Muscle layer of colon (tissue), 2 donors: Measurements from ENCODE around the gene CCDC32.

ENCODE experiments used
- H3K27ac ChIP-seq: one replicate; pipeline ENCODE4 v1.7.0; 2013; ENCODE audit warnings: low read depth, mild to moderate bottlenecking, low read length, moderate library complexity
- H3K27me3 ChIP-seq, 2 donors: one replicate each; pipeline ENCODE4 v1.7.0; 2013; ENCODE audit warnings: low read length in 2 of 2, mild to moderate bottlenecking in 2 of 2; ENCODE audit not compliant: insufficient read depth in 2 of 2, control insufficient read depth in 1 of 2
- H3K36me3 ChIP-seq: one replicate; pipeline ENCODE4 v1.7.0; 2013; ENCODE audit warnings: mild to moderate bottlenecking, low read length; ENCODE audit not compliant: insufficient read depth
- H3K4me1 ChIP-seq: one replicate; pipeline ENCODE4 v1.7.0; 2013; ENCODE audit warnings: mild to moderate bottlenecking, low read length; ENCODE audit not compliant: insufficient read depth
- H3K4me3 ChIP-seq, 2 donors: one replicate each; pipeline ENCODE4 v1.7.0; 2013; ENCODE audit warnings: low read length in 2 of 2, low read depth in 1 of 2, mild to moderate bottlenecking in 1 of 2, moderate library complexity in 1 of 2
- H3K9ac ChIP-seq: one replicate; pipeline ENCODE4 v1.7.0; 2013; ENCODE audit warnings: low read length
- H3K9me3 ChIP-seq: one replicate; pipeline ENCODE4 v1.7.0; 2013; ENCODE audit warnings: mild to moderate bottlenecking, low read length
- donor health status: abdominal sarcoma.
- donor health status: Adenocarcinoma of cecum.

The CCDC32 gene

DNA sequence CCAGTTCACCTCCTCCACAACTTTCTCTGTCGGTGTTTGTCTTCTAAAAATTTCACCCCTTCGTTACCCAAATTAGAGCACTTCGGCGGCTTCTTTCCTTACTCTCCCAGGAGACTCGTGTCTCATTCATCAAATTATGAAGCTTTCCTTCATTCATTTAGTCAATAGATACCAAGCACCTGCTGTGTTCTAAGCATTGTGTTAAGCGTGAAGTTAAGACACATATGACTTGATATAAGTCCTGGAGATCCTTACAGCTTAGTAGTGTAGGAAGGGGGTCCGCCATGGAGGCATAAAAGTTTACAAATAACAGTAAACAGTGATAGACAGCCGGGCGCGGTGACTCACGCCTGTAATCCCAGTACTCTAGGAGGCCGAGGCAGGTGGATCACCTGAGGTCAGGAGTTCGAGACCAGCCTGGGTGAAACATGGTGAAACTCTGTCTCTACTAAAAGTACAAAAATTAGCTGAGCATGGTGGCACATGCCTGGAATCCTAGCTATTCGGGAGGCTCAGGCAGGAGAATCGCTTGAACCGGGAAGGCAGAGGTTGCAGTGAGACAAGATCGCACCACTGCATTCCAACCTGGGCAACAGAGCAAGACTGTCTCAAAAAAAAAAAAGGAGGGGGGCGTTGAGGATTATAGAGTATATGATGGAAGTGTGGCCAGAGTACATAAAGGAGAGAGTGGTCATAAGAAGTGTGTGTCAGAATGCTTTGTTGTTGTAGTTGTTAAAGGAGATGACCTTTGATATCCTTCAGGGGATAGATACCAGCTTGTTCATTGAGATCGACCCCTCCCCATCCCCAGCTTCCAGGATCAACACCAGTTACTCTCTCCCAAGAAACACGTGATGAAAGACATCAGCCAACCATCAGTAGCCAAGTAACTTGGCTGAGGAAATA is 744 bp upstream of the CCDC32 start:
- H3K27me3 ChIP-seq = no peaks in the 10 kb centered on the region
- no peaks in the 10 kb centered on the region for H3K9me3 ChIP-seq
- peak overlapping the region; percentile 75 to 79 for H3K4me3 ChIP-seq
- H3K9ac ChIP-seq = peak overlapping the region; percentile 66
- peak overlapping the region; percentile 15 for H3K27ac ChIP-seq
- no peaks in the 10 kb centered on the region for H3K36me3 ChIP-seq
- H3K4me1 ChIP-seq = peaks cover 8% of the 10 kb centered on the region

DNA sequence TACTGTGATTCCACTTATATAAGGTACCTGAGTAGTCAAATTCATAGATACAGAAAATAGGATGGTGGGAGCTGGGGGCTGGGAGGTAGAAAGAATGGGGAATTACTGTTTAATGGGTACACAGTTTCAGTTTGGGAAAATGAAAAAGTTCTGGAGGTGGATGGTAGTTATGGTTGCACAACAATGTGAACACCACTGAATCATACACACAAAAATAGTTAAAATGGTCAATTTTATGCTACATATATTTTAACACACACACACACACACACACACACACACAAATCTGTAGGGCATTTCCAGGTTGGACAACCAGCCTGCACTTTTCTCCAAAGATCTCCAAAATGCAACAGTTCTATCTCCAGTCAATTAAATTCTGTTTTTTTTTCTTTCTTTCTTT is 1.4 kb downstream of the CCDC32 start:
- Histone ChIP-seq H3K27me3 (no peaks in the 10 kb centered on the region), H3K9ac (no peak overlapping the region), H3K4me1 (no peaks in the 10 kb centered on the region), H3K9me3 (no peaks in the 10 kb centered on the region), H3K27ac (no peak overlapping the region), H3K4me3 (no peak overlapping the region), H3K36me3 (no peaks in the 10 kb centered on the region)

DNA sequence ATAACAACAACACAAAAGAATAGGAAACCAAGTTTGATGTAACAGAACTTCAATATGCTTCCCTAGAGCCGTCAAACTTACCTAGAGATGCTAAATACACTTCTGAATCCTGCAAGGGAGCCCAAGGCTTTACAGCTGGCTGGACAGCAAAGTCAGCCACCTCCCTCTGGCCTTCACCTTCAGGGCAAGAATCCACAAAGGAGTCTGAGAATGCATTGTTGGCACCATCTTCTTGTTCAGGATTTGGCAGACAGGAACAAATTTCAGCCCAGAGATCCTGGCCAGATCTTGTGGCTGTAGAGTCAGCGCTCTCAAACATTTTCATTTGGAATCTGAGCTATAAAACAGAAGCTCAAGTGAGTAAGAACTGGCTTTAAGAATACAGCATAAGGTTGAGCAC is 2.2 kb downstream of the CCDC32 start:
- Histone ChIP-seq H3K27me3 (no peaks in the 10 kb centered on the region), H3K36me3 (no peaks in the 10 kb centered on the region), H3K27ac (no peak overlapping the region), H3K4me3 (no peak overlapping the region), H3K9ac (no peak overlapping the region), H3K4me1 (no peaks in the 10 kb centered on the region), H3K9me3 (no peaks in the 10 kb centered on the region)

DNA sequence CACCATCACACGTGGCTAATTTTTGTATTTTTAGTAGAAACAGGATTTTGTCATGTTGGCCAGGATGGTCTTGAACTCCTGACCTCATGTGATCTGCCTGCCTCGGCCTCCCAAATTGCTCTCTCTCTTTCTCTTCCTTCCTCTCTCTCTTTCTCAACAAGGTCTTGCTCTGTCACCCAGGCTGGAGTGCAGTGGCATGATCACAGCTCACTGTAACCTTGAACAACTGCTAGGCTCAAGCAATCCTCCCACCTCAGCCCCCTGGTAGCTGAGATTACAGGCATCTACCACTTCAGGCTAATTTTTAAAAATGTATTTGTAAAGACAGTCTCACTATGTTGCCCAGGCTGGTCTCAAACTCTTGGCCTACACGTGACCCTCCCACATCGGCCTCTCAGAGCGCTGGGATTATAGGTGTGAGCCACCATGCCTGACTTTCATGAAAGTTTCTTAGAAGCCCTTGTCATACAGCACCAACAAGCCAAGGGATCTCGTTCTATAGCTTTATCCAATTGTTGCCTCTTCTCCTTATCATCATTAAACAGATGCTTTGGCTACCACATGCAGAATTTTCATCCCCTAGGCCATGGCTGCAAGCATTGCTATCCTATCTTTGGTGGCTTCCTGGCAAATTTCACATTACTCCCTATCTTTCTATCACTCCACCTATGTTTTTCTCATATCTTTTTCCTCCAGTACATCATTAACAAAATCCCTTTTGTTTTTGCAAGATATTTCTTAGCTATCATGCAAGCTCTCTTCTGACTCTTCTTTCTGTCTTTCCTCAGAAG is 5.7 kb downstream of the CCDC32 start:
- H3K9me3 ChIP-seq = no peaks in the 10 kb centered on the region
- no peak overlapping the region for H3K27ac ChIP-seq
- no peak overlapping the region for H3K9ac ChIP-seq
- H3K4me3 ChIP-seq = no peak overlapping the region
- H3K4me1 ChIP-seq = no peaks in the 10 kb centered on the region
- peaks cover 17% of the 10 kb centered on the region for H3K36me3 ChIP-seq
- H3K27me3 ChIP-seq = no peaks in the 10 kb centered on the region

DNA sequence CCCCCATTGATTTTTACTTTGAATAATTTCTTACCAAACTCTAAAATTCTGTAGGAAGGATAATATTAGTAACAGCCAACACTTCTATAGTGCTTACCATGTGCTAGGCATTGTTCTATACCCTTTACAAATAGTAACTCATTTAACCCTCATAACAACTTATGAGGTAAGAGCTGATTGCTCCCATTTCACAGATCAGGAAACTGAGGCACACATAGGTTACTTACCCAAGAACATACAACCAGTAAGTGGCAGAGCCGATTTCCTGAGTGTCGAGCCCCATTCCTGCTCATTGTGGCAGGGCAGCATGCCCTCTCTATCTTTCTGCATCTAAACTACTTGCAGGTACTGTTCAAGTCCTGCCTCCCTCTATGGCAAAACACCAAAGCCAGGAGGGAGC is 9.0 kb downstream of the CCDC32 start:
- H3K4me3 ChIP-seq = no peak overlapping the region
- no peak overlapping the region for H3K27ac ChIP-seq
- H3K4me1 ChIP-seq = no peaks in the 10 kb centered on the region
- H3K36me3 ChIP-seq = peaks cover 17% of the 10 kb centered on the region
- H3K9ac ChIP-seq = no peak overlapping the region
- no peaks in the 10 kb centered on the region for H3K9me3 ChIP-seq
- H3K27me3 ChIP-seq = no peaks in the 10 kb centered on the region

DNA sequence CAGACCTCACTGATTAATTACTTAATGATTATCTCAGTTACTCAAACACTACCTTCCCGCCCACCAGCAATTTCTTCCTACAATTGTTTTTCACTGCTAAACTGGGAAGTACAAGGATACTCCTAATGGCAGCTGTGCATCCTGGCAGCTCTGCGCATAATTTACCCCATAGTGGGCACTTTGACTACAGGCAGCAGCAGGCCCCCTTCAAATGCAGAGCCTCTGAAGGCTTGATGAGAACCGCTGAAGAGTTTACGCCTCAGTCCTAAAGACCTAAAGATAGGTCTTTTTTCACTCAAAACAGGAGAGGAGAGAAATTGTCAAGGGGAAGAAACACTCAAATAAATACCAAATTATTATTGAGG is 10.7 kb downstream of the CCDC32 start:
- no peak overlapping the region for H3K4me3 ChIP-seq
- peaks cover 25% of the 10 kb centered on the region for H3K36me3 ChIP-seq
- no peak overlapping the region for H3K9ac ChIP-seq
- no peaks in the 10 kb centered on the region for H3K9me3 ChIP-seq
- H3K4me1 ChIP-seq = peaks cover 5% of the 10 kb centered on the region
- no peak overlapping the region for H3K27ac ChIP-seq
- H3K27me3 ChIP-seq = no peaks in the 10 kb centered on the region

DNA sequence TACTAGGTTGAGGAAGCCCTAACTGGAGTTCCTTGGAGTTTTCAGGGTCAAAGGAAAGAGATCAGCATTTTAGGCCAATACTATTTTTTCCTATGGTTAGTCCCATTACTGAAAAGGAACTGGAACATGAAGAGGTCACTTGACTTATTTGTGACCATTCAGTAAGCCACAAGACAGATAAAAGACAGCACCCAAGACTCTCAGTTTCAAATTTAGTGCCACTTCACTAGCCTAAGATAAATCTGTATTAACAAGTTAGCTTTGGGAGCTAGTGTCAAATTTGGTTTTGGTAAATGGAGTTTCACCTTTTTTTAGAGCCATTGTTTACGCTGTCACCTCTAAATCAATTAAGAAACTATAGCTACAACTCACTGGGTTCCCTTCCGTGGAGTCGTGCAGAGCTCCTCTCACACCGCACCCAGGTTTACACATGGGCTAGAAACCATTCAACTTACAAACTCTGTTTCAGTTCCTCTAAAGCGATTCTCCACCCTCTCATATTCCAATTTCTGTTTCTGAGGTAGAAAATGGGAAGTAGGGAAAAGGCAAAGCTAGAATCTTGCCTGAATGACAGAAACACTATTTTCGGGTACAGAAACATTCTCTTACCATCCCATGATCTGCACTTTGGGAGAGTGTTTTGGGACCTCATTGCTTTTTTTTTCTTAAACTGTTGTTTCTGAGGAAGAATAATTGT is 14.4 kb downstream of the CCDC32 start:
- no peak overlapping the region for H3K9ac ChIP-seq
- no peaks in the 10 kb centered on the region for H3K27me3 ChIP-seq
- H3K4me1 ChIP-seq = peaks cover 5% of the 10 kb centered on the region
- no peak overlapping the region for H3K4me3 ChIP-seq
- H3K27ac ChIP-seq = no peak overlapping the region
- H3K9me3 ChIP-seq = no peaks in the 10 kb centered on the region
- H3K36me3 ChIP-seq = peaks cover 21% of the 10 kb centered on the region

DNA sequence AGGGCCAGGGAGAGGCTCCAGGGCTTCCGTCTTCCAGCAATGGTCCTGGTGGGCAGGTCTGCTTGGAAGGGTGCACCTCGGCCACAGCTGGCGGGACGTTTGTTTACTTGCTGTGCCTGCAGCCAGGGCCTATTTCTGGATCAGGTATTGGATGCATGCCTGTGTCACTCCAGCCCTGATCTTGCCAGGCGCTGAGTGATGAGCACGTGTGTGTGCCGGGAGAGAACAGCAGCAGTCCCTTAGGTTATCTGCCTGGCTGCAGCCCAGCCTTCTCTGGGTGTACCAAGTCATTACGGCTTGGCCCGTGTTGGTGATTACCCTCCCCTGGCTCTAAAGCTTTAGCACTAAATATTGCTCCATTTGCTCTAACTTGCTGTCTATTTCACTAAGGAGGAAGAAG is 14.9 kb downstream of the CCDC32 start:
- no peak overlapping the region for H3K9ac ChIP-seq
- peaks cover 5% of the 10 kb centered on the region for H3K4me1 ChIP-seq
- no peaks in the 10 kb centered on the region for H3K27me3 ChIP-seq
- H3K4me3 ChIP-seq = no peak overlapping the region
- H3K36me3 ChIP-seq = peaks cover 15% of the 10 kb centered on the region
- no peaks in the 10 kb centered on the region for H3K9me3 ChIP-seq
- H3K27ac ChIP-seq = no peak overlapping the region

DNA sequence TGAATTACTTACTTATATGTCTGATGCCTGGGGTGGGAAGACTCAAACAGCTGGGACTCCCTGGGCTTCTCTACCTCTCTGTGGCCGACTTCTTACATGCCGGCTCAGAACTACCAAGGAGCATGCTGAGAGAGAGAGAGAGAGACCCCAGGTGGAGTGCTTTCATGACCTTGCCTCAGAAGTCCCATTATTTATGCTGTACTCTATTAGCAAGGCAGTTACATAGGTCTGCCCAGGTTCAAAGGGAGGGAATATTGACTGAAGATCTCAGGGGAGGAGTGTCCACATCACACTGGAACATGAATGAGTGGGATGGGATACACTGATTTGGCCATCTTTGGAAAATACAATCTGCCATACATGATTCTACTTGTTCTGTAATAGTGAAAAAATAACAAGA is 16.2 kb downstream of the CCDC32 start:
- Histone ChIP-seq H3K9me3 (no peaks in the 10 kb centered on the region), H3K36me3 (peaks cover 15% of the 10 kb centered on the region), H3K9ac (no peak overlapping the region), H3K27me3 (no peaks in the 10 kb centered on the region), H3K27ac (no peak overlapping the region), H3K4me1 (peaks cover 5% of the 10 kb centered on the region), H3K4me3 (no peak overlapping the region)

DNA sequence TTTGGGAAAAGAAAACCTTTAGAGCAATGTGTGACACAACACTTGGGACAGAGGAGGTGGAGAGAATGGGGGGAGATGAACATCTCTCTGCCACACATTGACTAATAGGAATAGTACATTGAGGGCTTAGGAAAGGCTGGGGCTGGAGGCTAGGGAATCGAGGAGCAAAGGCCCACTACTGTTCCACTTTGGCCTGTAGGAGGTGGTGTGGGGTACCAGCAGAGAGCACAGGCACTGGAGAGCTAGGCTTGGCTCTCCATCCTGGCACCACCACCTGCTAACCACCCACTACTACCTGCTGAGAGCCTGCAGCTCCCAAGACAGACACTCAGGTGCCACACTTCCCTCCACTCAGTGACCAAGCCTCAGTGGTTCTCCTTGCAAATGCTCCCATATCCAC is 19.4 kb downstream of the CCDC32 start:
- no peak overlapping the region for H3K9ac ChIP-seq
- H3K36me3 ChIP-seq = peaks cover 15% of the 10 kb centered on the region
- H3K27ac ChIP-seq = no peak overlapping the region
- H3K27me3 ChIP-seq = no peaks in the 10 kb centered on the region
- H3K9me3 ChIP-seq = no peaks in the 10 kb centered on the region
- H3K4me3 ChIP-seq = no peak overlapping the region
- peaks cover 5% of the 10 kb centered on the region for H3K4me1 ChIP-seq

DNA sequence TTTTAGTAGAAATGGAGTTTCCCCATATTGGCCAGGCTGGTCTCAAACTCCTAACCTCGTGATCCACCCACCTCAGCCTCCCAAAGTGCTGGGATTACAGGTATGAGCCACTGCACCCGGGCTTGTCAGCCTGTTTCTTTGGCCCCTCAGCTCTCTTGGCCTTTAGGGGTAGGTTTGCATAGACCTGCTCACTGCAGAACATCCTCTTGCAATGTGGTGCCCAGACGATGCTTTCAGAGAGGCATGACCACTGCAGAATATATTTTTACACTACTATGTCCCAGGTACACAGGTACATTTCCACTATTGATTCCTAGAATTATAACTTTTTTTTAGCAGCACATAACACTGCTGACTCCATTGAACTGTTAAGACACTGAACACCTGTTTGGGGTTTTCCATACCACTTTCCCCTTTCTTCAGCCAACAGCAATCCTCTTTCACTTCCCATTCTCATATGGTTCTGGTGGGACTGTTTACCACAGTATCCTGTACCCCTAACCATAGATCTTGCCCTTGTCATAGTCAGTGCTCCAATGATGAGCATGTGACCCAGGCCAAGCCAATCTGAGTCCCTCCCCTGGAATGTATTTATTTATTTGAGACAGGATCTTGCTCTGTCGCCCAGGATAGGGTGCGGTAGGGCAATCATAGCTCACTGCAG is 21.1 kb downstream of the CCDC32 start:
- no peak overlapping the region for H3K9ac ChIP-seq
- no peak overlapping the region for H3K27ac ChIP-seq
- no peaks in the 10 kb centered on the region for H3K9me3 ChIP-seq
- no peaks in the 10 kb centered on the region for H3K4me1 ChIP-seq
- H3K27me3 ChIP-seq = no peaks in the 10 kb centered on the region
- H3K36me3 ChIP-seq = peaks cover 7% of the 10 kb centered on the region
- no peak overlapping the region for H3K4me3 ChIP-seq
